Measurements from ENCODE around the gene WDR19. TPM values are rescaled to one million over a fixed set of nuclear protein-coding genes. Genes with fewer than 3 reads are reported as not detected.

WDR19 gene
- polyA plus RNA-seq, 1 of the 3 experiments (the other 2 are of a cell fraction): 23.3 TPM

DNA sequence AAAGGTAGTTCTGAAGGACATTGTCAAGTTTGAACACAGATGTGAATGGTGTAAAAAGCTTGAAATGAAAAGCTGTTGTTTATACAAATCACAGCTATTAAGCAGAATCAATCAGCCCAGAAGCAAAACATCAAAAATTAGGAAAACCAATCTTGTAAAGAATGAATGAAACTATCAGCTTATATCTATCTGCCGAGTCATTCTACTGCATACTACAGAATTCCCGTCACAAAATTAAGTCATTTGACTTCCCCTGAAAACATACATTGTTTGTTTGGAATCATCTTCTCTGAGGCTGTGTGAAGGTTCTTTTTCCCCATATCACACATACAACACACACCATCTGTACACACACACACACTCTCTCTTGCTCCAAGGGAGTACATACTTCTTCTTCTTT, 103.5 kb downstream of the WDR19 start (continued):
- TF ChIP-seq, protein P1, sequence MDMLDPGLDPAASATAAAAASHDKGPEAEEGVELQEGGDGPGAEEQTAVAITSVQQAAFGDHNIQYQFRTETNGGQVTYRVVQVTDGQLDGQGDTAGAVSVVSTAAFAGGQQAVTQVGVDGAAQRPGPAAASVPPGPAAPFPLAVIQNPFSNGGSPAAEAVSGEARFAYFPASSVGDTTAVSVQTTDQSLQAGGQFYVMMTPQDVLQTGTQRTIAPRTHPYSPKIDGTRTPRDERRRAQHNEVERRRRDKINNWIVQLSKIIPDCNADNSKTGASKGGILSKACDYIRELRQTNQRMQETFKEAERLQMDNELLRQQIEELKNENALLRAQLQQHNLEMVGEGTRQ (IDR thresholded peaks at IDR 0.05; ENCODE audit: borderline replicate concordance, low read depth, low read length): no peak
- no peak for TF ChIP-seq RXRA (IDR thresholded peaks at IDR 0.05; ENCODE audit: borderline replicate concordance, low read depth)

DNA sequence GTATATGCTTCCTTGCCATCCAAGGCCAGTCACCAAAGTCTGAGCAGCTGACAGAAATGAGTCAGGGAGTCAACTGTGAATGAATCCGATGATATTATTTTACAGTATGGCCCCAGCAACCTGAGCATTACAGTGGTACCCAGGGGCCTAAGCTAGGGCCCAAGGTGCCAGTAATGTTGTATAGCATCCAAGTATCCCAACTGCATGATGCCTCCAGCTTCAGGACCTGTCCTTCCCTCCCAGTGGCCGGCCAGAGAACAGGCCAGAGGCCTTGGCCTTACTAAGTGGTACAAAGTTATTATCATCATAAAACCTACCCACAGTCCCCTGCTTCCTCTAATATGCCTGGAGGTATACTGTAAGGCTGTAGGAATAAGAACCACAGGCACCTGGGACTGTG, 103.9 kb downstream of the WDR19 start:
- no peak for TF ChIP-seq POLR2AphosphoS5 (IDR thresholded peaks at IDR 0.05; ENCODE audit: low read depth, low read length)
- TF ChIP-seq RCOR1 (IDR thresholded peaks at IDR 0.05; ENCODE audit: low read length): no peak
- TF ChIP-seq RAD21 (IDR thresholded peaks at IDR 0.05; ENCODE audit: low read length): no peak
- no peak for TF ChIP-seq FOXJ3 (CRISPR knock-in tag; IDR thresholded peaks at IDR 0.05)
- no peak for TF ChIP-seq TAF1 (IDR thresholded peaks at IDR 0.05; ENCODE audit: borderline replicate concordance, low read depth, low read length)
- no peak for TF ChIP-seq EZH2phosphoT487 (IDR thresholded peaks at IDR 0.05; ENCODE audit: borderline replicate concordance, low read depth)
- TF ChIP-seq YY1 (IDR thresholded peaks at IDR 0.05; ENCODE audit: low read depth): no peak
- no peak for TF ChIP-seq SMC3 (IDR thresholded peaks at IDR 0.05; ENCODE audit: low read depth, low read length)
- TF ChIP-seq, protein P2, sequence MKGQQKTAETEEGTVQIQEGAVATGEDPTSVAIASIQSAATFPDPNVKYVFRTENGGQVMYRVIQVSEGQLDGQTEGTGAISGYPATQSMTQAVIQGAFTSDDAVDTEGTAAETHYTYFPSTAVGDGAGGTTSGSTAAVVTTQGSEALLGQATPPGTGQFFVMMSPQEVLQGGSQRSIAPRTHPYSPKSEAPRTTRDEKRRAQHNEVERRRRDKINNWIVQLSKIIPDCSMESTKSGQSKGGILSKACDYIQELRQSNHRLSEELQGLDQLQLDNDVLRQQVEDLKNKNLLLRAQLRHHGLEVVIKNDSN (IDR thresholded peaks at IDR 0.05; ENCODE audit: borderline replicate concordance, low read depth): no peak
- TF ChIP-seq ELF1 (IDR thresholded peaks at IDR 0.05): no peak
- TF ChIP-seq, protein P3, sequence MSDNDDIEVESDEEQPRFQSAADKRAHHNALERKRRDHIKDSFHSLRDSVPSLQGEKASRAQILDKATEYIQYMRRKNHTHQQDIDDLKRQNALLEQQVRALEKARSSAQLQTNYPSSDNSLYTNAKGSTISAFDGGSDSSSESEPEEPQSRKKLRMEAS (IDR thresholded peaks at IDR 0.05; ENCODE audit: low read depth): no peak
- TF ChIP-seq TCF12 (IDR thresholded peaks at IDR 0.05): no peak
- TF ChIP-seq, protein P4, sequence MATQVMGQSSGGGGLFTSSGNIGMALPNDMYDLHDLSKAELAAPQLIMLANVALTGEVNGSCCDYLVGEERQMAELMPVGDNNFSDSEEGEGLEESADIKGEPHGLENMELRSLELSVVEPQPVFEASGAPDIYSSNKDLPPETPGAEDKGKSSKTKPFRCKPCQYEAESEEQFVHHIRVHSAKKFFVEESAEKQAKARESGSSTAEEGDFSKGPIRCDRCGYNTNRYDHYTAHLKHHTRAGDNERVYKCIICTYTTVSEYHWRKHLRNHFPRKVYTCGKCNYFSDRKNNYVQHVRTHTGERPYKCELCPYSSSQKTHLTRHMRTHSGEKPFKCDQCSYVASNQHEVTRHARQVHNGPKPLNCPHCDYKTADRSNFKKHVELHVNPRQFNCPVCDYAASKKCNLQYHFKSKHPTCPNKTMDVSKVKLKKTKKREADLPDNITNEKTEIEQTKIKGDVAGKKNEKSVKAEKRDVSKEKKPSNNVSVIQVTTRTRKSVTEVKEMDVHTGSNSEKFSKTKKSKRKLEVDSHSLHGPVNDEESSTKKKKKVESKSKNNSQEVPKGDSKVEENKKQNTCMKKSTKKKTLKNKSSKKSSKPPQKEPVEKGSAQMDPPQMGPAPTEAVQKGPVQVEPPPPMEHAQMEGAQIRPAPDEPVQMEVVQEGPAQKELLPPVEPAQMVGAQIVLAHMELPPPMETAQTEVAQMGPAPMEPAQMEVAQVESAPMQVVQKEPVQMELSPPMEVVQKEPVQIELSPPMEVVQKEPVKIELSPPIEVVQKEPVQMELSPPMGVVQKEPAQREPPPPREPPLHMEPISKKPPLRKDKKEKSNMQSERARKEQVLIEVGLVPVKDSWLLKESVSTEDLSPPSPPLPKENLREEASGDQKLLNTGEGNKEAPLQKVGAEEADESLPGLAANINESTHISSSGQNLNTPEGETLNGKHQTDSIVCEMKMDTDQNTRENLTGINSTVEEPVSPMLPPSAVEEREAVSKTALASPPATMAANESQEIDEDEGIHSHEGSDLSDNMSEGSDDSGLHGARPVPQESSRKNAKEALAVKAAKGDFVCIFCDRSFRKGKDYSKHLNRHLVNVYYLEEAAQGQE (IDR thresholded peaks at IDR 0.05; ENCODE audit: low read depth, low read length): no peak
- TF ChIP-seq, protein P5, sequence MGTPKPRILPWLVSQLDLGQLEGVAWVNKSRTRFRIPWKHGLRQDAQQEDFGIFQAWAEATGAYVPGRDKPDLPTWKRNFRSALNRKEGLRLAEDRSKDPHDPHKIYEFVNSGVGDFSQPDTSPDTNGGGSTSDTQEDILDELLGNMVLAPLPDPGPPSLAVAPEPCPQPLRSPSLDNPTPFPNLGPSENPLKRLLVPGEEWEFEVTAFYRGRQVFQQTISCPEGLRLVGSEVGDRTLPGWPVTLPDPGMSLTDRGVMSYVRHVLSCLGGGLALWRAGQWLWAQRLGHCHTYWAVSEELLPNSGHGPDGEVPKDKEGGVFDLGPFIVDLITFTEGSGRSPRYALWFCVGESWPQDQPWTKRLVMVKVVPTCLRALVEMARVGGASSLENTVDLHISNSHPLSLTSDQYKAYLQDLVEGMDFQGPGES (IDR thresholded peaks at IDR 0.05; ENCODE audit: low read depth, low read length): no peak
- TF ChIP-seq GATA2 (CRISPR knock-in tag; IDR thresholded peaks at IDR 0.05): no peak
- TF ChIP-seq MXI1 (IDR thresholded peaks at IDR 0.05; ENCODE audit: low read depth, low read length): no peak
- DNase-seq: no peak
- Histone ChIP-seq H3F3A (replicated peaks; ENCODE audit: insufficient read depth) (no peaks in the 10 kb centered on the region), H3K9ac (no peak overlapping the region), H3K27ac (ENCODE audit: low read depth in 2 of 2, low read length in 1 of 2) (no peak overlapping the region), H3K4me2 (no peak overlapping the region), H3K27me3 (ENCODE audit: insufficient read depth) (no peaks in the 10 kb centered on the region), H3K36me3 (replicated peaks in 1 of 2; ENCODE audit: control insufficient read depth in 1 of 2, insufficient read depth in 2 of 2, low read length in 1 of 2) (peaks cover 58 to 75% of the 10 kb centered on the region in 2 experiments), H3K79me2 (ENCODE audit: insufficient read depth) (no peaks in the 10 kb centered on the region), H3K4me3 (ENCODE audit: low read depth in 2 of 2, low read length in 1 of 2) (no peak overlapping the region), H4K20me1 (ENCODE audit: insufficient read depth) (no peaks in the 10 kb centered on the region), H3K4me1 (ENCODE audit: control insufficient read depth in 1 of 2, insufficient read depth in 2 of 2, low read depth in 1 of 2, low read length in 1 of 2) (no peaks in the 10 kb centered on the region), H3K9me2 (no peaks in the 10 kb centered on the region), H2AFZ (ENCODE audit: low read depth) (no peak overlapping the region), H3K9me3 (no peaks in the 10 kb centered on the region)
- POLR2A ChIA-PET: no interaction called here
- 100% methylated on average over 2 of the region's 2 CpGs for WGBS (ENCODE audit: low lambda C conversion rate)
- CTCF ChIA-PET: interaction anchor here (0.7 to 1.3 kb wide), 2 partner anchors 10 to 19 kb away, joined by 3 to 4 read pairs; no protein-coding TSS in a partner anchor
